WTC11 (cell line): ENCODE data around the gene ZDHHC17. TPM values are rescaled to one million over a fixed set of nuclear protein-coding genes. Genes with fewer than 3 reads are reported as not detected.

Experiments
- ATAC-seq: fragments of 200-7000 bp; cut with Tn5 transposase; 2 replicates; pipeline ENCODE4 v1.10.0; 2021; ENCODE audit warnings: mild to moderate bottlenecking, moderate library complexity
- CTCF ChIA-PET: fragments of 300-600 bp; sonication (Branson Sonifier 250); formaldehyde crosslinking; loops from one replicate; lab custom pipeline; 2021; ENCODE audit warnings: antibody characterized with exemption; lab: Charles Lee
- POLR2A ChIA-PET: fragments of 350-600 bp; sonication (Branson Sonifier 250); formaldehyde crosslinking; loops from one replicate; lab custom pipeline; 2021; ENCODE audit warnings: antibody characterized with exemption; lab: Charles Lee
- DNase-seq: peaks from one replicate; pipeline ENCODE4 v3.0.0; 2021; ENCODE audit warnings: low spot score
- H3K27ac Mint-ChIP-seq: 2 replicates; pipeline ENCODE4 v1.8.0; 2021; ENCODE audit warnings: mixed read lengths
- H3K27me3 Mint-ChIP-seq: 2 replicates; pipeline ENCODE4 v1.8.0; 2021; ENCODE audit warnings: low read depth, mild to moderate bottlenecking, moderate library complexity, mixed read lengths
- H3K36me3 Mint-ChIP-seq: 2 replicates; pipeline ENCODE4 v1.8.0; 2021; ENCODE audit warnings: mixed read lengths
- H3K4me1 Mint-ChIP-seq: 2 replicates; pipeline ENCODE4 v1.8.0; 2022; ENCODE audit warnings: mixed read lengths
- H3K4me3 Mint-ChIP-seq: 2 replicates; pipeline ENCODE4 v1.8.0; 2021; ENCODE audit warnings: mild to moderate bottlenecking, moderate library complexity, mixed read lengths
- H3K9me3 Mint-ChIP-seq: 2 replicates; pipeline ENCODE4 v1.8.0; 2021; ENCODE audit warnings: mixed read lengths
- ELF4 ChIP-seq: sonication (generic); formaldehyde crosslinking; IDR thresholded peaks from 2 replicates; pipeline ENCODE4 v1.8.1; 2022; ENCODE audit warnings: low read depth, mild to moderate bottlenecking, moderate library complexity, missing genetic modification reagents
- IRF1 ChIP-seq: sonication (generic); formaldehyde crosslinking; IDR thresholded peaks from 2 replicates; pipeline ENCODE4 v1.8.0; 2023; ENCODE audit warnings: missing genetic modification reagents
- JAZF1 ChIP-seq: fragments of 250-450 bp; sonication (Bioruptor Pico); IDR thresholded peaks from 2 replicates; pipeline ENCODE4 v1.9.0; 2021; ENCODE audit warnings: moderate library complexity, mild to moderate bottlenecking, inconsistent platforms
- NFATC4 ChIP-seq: fragments of 250-450 bp; sonication (Bioruptor Pico); IDR thresholded peaks from 2 replicates; pipeline ENCODE4 v1.9.0; 2021; ENCODE audit warnings: mild to moderate bottlenecking
- NFE2L1 ChIP-seq: sonication (generic); formaldehyde crosslinking; IDR thresholded peaks from 2 replicates; pipeline ENCODE4 v1.8.1; 2023; ENCODE audit warnings: missing genetic modification reagents
- NR1H2 ChIP-seq: sonication (generic); formaldehyde crosslinking; IDR thresholded peaks from 2 replicates; pipeline ENCODE4 v1.9.0; 2021; ENCODE audit warnings: mild to moderate bottlenecking, moderate library complexity, missing genetic modification reagents
- PREB ChIP-seq: sonication (generic); formaldehyde crosslinking; IDR thresholded peaks from 2 replicates; pipeline ENCODE4 v1.8.1; 2022; ENCODE audit warnings: mild to moderate bottlenecking, missing genetic modification reagents, moderate library complexity, borderline replicate concordance
- RORB ChIP-seq: fragments of 250-450 bp; sonication (Bioruptor Pico); IDR thresholded peaks from 2 replicates; pipeline ENCODE4 v1.9.0; 2021; ENCODE audit warnings: mild to moderate bottlenecking
- SMAD4 ChIP-seq: sonication (generic); formaldehyde crosslinking; IDR thresholded peaks from 2 replicates; pipeline ENCODE4 v1.8.0; 2022; ENCODE audit warnings: mild to moderate bottlenecking, missing genetic modification reagents
- TCF7 ChIP-seq: sonication (generic); formaldehyde crosslinking; IDR thresholded peaks from 2 replicates; pipeline ENCODE4 v1.8.0; 2022; ENCODE audit warnings: mild to moderate bottlenecking, low read depth, missing genetic modification reagents, moderate library complexity
- ZNF121 ChIP-seq: sonication (generic); formaldehyde crosslinking; IDR thresholded peaks from 2 replicates; pipeline ENCODE4 v1.8.0; 2023; ENCODE audit warnings: missing genetic modification reagents
- ZNF263 ChIP-seq: sonication (generic); formaldehyde crosslinking; IDR thresholded peaks from 2 replicates; pipeline ENCODE4 v1.8.1; 2022; ENCODE audit warnings: low read depth, mild to moderate bottlenecking, moderate library complexity, missing genetic modification reagents
- total RNA-seq: library from RNA; stranded (reverse); gene quantifications from 3 replicates; pipeline ENCODE4 v1.2.3, GENCODE V29; 2021
- TF ChIP-seq, protein P1 (sequence below): fragments of 250-450 bp; sonication (Bioruptor Pico); IDR thresholded peaks from 2 replicates; pipeline ENCODE4 v1.9.0; 2021; ENCODE audit warnings: mild to moderate bottlenecking, borderline replicate concordance
- TF ChIP-seq, protein P2 (sequence below): sonication (generic); formaldehyde crosslinking; IDR thresholded peaks from 2 replicates; pipeline ENCODE4 v1.8.1; 2023; ENCODE audit warnings: mild to moderate bottlenecking, missing genetic modification reagents
- TF ChIP-seq, protein P3 (sequence below): sonication (generic); formaldehyde crosslinking; IDR thresholded peaks from 2 replicates; pipeline ENCODE4 v1.8.0; 2022; ENCODE audit warnings: mild to moderate bottlenecking, missing genetic modification reagents
- TF ChIP-seq, protein P4 (sequence below): sonication (generic); formaldehyde crosslinking; IDR thresholded peaks from 2 replicates; pipeline ENCODE4 v1.8.1; 2022; ENCODE audit warnings: mild to moderate bottlenecking, moderate library complexity, missing genetic modification reagents
- TF ChIP-seq, protein P5 (sequence below): sonication (generic); formaldehyde crosslinking; IDR thresholded peaks from 2 replicates; pipeline ENCODE4 v1.8.1; 2023; ENCODE audit warnings: mild to moderate bottlenecking, missing genetic modification reagents
- TF ChIP-seq, protein P6 (sequence below): fragments of 250-450 bp; sonication (Bioruptor Pico); IDR thresholded peaks from 2 replicates; pipeline ENCODE4 v1.9.0; 2021; ENCODE audit warnings: moderate library complexity, mild to moderate bottlenecking, inconsistent platforms, borderline replicate concordance

ZDHHC17 gene
- total RNA-seq, 1 experiment from 2014 or later, result 30.7 TPM

GRCh38 chr12:76859611-76860010 is 95.7 kb downstream of the ZDHHC17 start:
- ChIA-PET CTCF (interaction anchor here (1.0 kb wide), 1 partner anchor 151 kb away, joined by 3 read pairs; no protein-coding TSS in a partner anchor), POLR2A (no interaction called here)
- peaks cover 67% of the 10 kb centered on the region for H3K36me3 Mint-ChIP-seq

More at GRCh38 chr12:76859611-76860010, 95.7 kb downstream of the ZDHHC17 start:
- no peak for DNase-seq
- Mint-ChIP-seq H3K27ac (0 out of 2 replicates have a peak overlapping the region, but pooled peaks have one; percentile 16), H3K27me3 (no peaks in the 10 kb centered on the region), H3K9me3 (no peaks in the 10 kb centered on the region), H3K4me3 (no peak overlapping the region)
- no peak for TF ChIP-seq PREB (CRISPR knock-in tag)
- no peak for TF ChIP-seq RORB (CRISPR knock-in tag)
- TF ChIP-seq, protein P1, sequence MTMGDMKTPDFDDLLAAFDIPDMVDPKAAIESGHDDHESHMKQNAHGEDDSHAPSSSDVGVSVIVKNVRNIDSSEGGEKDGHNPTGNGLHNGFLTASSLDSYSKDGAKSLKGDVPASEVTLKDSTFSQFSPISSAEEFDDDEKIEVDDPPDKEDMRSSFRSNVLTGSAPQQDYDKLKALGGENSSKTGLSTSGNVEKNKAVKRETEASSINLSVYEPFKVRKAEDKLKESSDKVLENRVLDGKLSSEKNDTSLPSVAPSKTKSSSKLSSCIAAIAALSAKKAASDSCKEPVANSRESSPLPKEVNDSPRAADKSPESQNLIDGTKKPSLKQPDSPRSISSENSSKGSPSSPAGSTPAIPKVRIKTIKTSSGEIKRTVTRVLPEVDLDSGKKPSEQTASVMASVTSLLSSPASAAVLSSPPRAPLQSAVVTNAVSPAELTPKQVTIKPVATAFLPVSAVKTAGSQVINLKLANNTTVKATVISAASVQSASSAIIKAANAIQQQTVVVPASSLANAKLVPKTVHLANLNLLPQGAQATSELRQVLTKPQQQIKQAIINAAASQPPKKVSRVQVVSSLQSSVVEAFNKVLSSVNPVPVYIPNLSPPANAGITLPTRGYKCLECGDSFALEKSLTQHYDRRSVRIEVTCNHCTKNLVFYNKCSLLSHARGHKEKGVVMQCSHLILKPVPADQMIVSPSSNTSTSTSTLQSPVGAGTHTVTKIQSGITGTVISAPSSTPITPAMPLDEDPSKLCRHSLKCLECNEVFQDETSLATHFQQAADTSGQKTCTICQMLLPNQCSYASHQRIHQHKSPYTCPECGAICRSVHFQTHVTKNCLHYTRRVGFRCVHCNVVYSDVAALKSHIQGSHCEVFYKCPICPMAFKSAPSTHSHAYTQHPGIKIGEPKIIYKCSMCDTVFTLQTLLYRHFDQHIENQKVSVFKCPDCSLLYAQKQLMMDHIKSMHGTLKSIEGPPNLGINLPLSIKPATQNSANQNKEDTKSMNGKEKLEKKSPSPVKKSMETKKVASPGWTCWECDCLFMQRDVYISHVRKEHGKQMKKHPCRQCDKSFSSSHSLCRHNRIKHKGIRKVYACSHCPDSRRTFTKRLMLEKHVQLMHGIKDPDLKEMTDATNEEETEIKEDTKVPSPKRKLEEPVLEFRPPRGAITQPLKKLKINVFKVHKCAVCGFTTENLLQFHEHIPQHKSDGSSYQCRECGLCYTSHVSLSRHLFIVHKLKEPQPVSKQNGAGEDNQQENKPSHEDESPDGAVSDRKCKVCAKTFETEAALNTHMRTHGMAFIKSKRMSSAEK (CRISPR knock-in tag), result no peak
- TF ChIP-seq, protein P2, sequence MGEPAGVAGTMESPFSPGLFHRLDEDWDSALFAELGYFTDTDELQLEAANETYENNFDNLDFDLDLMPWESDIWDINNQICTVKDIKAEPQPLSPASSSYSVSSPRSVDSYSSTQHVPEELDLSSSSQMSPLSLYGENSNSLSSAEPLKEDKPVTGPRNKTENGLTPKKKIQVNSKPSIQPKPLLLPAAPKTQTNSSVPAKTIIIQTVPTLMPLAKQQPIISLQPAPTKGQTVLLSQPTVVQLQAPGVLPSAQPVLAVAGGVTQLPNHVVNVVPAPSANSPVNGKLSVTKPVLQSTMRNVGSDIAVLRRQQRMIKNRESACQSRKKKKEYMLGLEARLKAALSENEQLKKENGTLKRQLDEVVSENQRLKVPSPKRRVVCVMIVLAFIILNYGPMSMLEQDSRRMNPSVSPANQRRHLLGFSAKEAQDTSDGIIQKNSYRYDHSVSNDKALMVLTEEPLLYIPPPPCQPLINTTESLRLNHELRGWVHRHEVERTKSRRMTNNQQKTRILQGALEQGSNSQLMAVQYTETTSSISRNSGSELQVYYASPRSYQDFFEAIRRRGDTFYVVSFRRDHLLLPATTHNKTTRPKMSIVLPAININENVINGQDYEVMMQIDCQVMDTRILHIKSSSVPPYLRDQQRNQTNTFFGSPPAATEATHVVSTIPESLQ (CRISPR knock-in tag), result no peak
- no peak for TF ChIP-seq IRF1
- TF ChIP-seq, protein P3, sequence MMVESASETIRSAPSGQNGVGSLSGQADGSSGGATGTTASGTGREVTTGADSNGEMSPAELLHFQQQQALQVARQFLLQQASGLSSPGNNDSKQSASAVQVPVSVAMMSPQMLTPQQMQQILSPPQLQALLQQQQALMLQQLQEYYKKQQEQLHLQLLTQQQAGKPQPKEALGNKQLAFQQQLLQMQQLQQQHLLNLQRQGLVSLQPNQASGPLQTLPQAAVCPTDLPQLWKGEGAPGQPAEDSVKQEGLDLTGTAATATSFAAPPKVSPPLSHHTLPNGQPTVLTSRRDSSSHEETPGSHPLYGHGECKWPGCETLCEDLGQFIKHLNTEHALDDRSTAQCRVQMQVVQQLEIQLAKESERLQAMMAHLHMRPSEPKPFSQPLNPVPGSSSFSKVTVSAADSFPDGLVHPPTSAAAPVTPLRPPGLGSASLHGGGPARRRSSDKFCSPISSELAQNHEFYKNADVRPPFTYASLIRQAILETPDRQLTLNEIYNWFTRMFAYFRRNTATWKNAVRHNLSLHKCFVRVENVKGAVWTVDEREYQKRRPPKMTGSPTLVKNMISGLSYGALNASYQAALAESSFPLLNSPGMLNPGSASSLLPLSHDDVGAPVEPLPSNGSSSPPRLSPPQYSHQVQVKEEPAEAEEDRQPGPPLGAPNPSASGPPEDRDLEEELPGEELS, result no peak
- no peak for TF ChIP-seq ZNF263 (CRISPR knock-in tag)
- TF ChIP-seq ZNF121 (CRISPR knock-in tag), result no peak
- TF ChIP-seq, protein P4, sequence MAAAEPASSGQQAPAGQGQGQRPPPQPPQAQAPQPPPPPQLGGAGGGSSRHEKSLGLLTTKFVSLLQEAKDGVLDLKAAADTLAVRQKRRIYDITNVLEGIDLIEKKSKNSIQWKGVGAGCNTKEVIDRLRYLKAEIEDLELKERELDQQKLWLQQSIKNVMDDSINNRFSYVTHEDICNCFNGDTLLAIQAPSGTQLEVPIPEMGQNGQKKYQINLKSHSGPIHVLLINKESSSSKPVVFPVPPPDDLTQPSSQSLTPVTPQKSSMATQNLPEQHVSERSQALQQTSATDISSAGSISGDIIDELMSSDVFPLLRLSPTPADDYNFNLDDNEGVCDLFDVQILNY, result no peak
- TF ChIP-seq NFE2L1 (CRISPR knock-in tag), result no peak
- TF ChIP-seq, protein P5, sequence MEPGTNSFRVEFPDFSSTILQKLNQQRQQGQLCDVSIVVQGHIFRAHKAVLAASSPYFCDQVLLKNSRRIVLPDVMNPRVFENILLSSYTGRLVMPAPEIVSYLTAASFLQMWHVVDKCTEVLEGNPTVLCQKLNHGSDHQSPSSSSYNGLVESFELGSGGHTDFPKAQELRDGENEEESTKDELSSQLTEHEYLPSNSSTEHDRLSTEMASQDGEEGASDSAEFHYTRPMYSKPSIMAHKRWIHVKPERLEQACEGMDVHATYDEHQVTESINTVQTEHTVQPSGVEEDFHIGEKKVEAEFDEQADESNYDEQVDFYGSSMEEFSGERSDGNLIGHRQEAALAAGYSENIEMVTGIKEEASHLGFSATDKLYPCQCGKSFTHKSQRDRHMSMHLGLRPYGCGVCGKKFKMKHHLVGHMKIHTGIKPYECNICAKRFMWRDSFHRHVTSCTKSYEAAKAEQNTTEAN (CRISPR knock-in tag), result no peak
- no peak for TF ChIP-seq NR1H2 (CRISPR knock-in tag)
- no peak for TF ChIP-seq ELF4 (CRISPR knock-in tag)
- TF ChIP-seq TCF7 (CRISPR knock-in tag), result no peak
- TF ChIP-seq JAZF1 (CRISPR knock-in tag), result no peak
- no peak for TF ChIP-seq NFATC4 (CRISPR knock-in tag)
- TF ChIP-seq, protein P6, sequence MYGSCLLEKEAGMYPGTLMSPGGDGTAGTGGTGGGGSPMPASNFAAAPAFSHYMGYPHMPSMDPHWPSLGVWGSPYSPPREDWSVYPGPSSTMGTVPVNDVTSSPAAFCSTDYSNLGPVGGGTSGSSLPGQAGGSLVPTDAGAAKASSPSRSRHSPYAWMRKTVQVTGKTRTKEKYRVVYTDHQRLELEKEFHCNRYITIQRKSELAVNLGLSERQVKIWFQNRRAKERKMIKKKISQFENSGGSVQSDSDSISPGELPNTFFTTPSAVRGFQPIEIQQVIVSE (CRISPR knock-in tag), result no peak
- no peak for TF ChIP-seq SMAD4
- TF ChIP-seq, all 79 proteins: peak for 0
- no peak for ATAC-seq
- peaks cover 16% of the 10 kb centered on the region for H3K4me1 Mint-ChIP-seq
